ENCODE results near the gene POLDIP3. TPM values are rescaled to one million over a fixed set of nuclear protein-coding genes. Genes with fewer than 3 reads are reported as not detected.

The POLDIP3 gene
- total and polyA plus RNA-seq, 2 of the 4 experiments (the other 2 are of a cell fraction), result 33.9 to 43.6 TPM

- Histone ChIP-seq H3K56ac (ENCODE audit: extremely low read depth, insufficient read depth, low read length) (no peak overlapping the region), H2AFZ (replicated peaks; ENCODE audit: low read length, poor library complexity) (no peak overlapping the region), H2AK9ac (replicated peaks; ENCODE audit: low read depth, low read length, poor library complexity) (no peak overlapping the region), H3K4me3 (ENCODE audit: insufficient read depth, low read depth, low read length) (no peak overlapping the region), H3K9ac (ENCODE audit: low read depth, low read length) (no peak overlapping the region), H3K14ac (replicated peaks; ENCODE audit: low read depth, low read length) (no peak overlapping the region), H4K8ac (ENCODE audit: low read depth in 2 of 2, low read length in 2 of 2) (no peak overlapping the region), H3K4me2 (ENCODE audit: low read depth, low read length) (no peak overlapping the region), H3K36me3 (ENCODE audit: control insufficient read depth, insufficient read depth, low read length) (peaks cover 49% of the 10 kb centered on the region), H3K9me1 (ENCODE audit: insufficient read depth, low read length) (no peaks in the 10 kb centered on the region), H2BK15ac (ENCODE audit: low read depth, low read length) (no peak overlapping the region), H3K27ac (ENCODE audit: insufficient read depth, low read length) (no peak overlapping the region), H3K18ac (ENCODE audit: low read depth, low read length) (no peak overlapping the region), H3K9me3 (ENCODE audit: control insufficient read depth, insufficient read depth, low read length) (no peaks in the 10 kb centered on the region), H3K4me1 (ENCODE audit: control insufficient read depth, insufficient read depth, low read length) (peaks cover 6% of the 10 kb centered on the region; the same call in 1 of the 2 replicates), H3K27me3 (ENCODE audit: control insufficient read depth, insufficient read depth, low read length) (no peaks in the 10 kb centered on the region), H2BK5ac (ENCODE audit: low read depth, low read length, poor library complexity, severe bottlenecking) (no peak overlapping the region), H4K5ac (ENCODE audit: low read depth, low read length) (no peak overlapping the region), H2BK120ac (ENCODE audit: low read depth, low read length) (no peak overlapping the region), H3K23ac (ENCODE audit: low read depth, low read length) (no peak overlapping the region), H4K91ac (ENCODE audit: insufficient read depth, low read depth, low read length) (no peak overlapping the region), H3K79me1 (ENCODE audit: low read depth in 1 of 2, low read length in 2 of 2) (peaks cover 3 to 13% of the 10 kb centered on the region in 2 experiments; a peak in 3 of 4 replicates), H4K20me1 (ENCODE audit: insufficient read depth, low read length) (no peaks in the 10 kb centered on the region), H2AK5ac (ENCODE audit: low read depth, low read length) (no peak overlapping the region), H2BK20ac (ENCODE audit: low read depth, low read length) (no peak overlapping the region), H3K4ac (ENCODE audit: low read depth, low read length) (no peak overlapping the region)
- intact Hi-C loops (cut with micrococcal nuclease) (no loop called here), dilution Hi-C loops (cut with HindIII; ENCODE audit: low sequenced_read_pairs, unreplicated experiment) (no loop called here), in situ Hi-C loops (cut with MboI; ENCODE audit: low sequenced_read_pairs) (no loop called here)
- no TSS peak for BruUV-seq (replicated peaks)
- no peak for DNase-seq
- ChIA-PET POLR2A (ENCODE audit: unreplicated experiment) (no interaction called here), CTCF (no interaction called here)
- TF ChIP-seq MAFK (IDR thresholded peaks at IDR 0.05; ENCODE audit: low read depth, low read length), result no peak
- no peak for TF ChIP-seq BHLHE40 (IDR thresholded peaks at IDR 0.05; ENCODE audit: low read depth, low read length)
- no peak for TF ChIP-seq CEBPB (IDR thresholded peaks at IDR 0.05; ENCODE audit: low read depth, low read length)
- no peak for TF ChIP-seq SMC3 (IDR thresholded peaks at IDR 0.05; ENCODE audit: low read depth, low read length)
- no peak for TF ChIP-seq MAZ (IDR thresholded peaks at IDR 0.05; ENCODE audit: borderline replicate concordance, low read depth, low read length)
- TF ChIP-seq NFE2L2 (IDR thresholded peaks at IDR 0.05; ENCODE audit: low read depth, low read length), result no peak
- TF ChIP-seq FOS (IDR thresholded peaks at IDR 0.05; ENCODE audit: low read depth, low read length), result no peak
- TF ChIP-seq CHD1 (IDR thresholded peaks at IDR 0.05; ENCODE audit: low read depth, low read length), result no peak
- TF ChIP-seq RCOR1 (IDR thresholded peaks at IDR 0.05; ENCODE audit: insufficient replicate concordance, low read length), result no peak
- no peak for TF ChIP-seq RFX5 (IDR thresholded peaks at IDR 0.05; ENCODE audit: low read depth, low read length)
- no peak for TF ChIP-seq POLR2A (IDR thresholded peaks at IDR 0.05; ENCODE audit: low read depth, low read length)
- TF ChIP-seq CTCF (conservative IDR thresholded peaks at IDR 0.05; ENCODE audit: low read depth, low read length), result no peak
- no peak for TF ChIP-seq USF2 (IDR thresholded peaks at IDR 0.05; ENCODE audit: low read depth, low read length)
- no CpG with 5 or more reads among the region's 8 CpGs for WGBS, 2 experiments (ENCODE audit: extremely low coverage in 2 of 2, insufficient read length in 1 of 2)
- ATAC-seq (ENCODE audit: low read depth), result no peak
These were observed 29.6 kb downstream of the POLDIP3 start for GRCh38 chr22:42585096-42585495.
